OCI-LY1 (cell line): ENCODE results near the gene NDFIP1.

ENCODE experiments used
- H2AFZ ChIP-seq: fragments of 200-600 bp; sonication (generic), shearing (Covaris generic); 2 replicates; pipeline ENCODE4 v1.6.0; 2014; ENCODE audit warnings: antibody characterized with exemption, mild to moderate bottlenecking, low read length
- H3F3A ChIP-seq: fragments of 200-600 bp; sonication (generic), shearing (Covaris generic); 2 replicates; pipeline ENCODE4 v1.6.0; 2014; ENCODE audit warnings: mild to moderate bottlenecking, antibody characterized with exemption, low read length, moderate library complexity; ENCODE audit not compliant: insufficient read depth
- H3K27ac ChIP-seq: fragments of 200-600 bp; sonication (generic); 2 replicates; pipeline ENCODE4 v1.5.1; 2014; ENCODE audit warnings: low read length, mixed run types, mild to moderate bottlenecking, low read depth; ENCODE audit not compliant: poor library complexity, severe bottlenecking
- H3K27me3 ChIP-seq: fragments of 200-600 bp; sonication (generic); 2 replicates; pipeline ENCODE4 v1.6.0; 2014; ENCODE audit warnings: antibody characterized with exemption, mild to moderate bottlenecking, low read length, moderate library complexity; ENCODE audit not compliant: insufficient read depth
- H3K36me3 ChIP-seq: fragments of 200-600 bp; sonication (generic); 2 replicates; pipeline ENCODE4 v1.6.1; 2014; ENCODE audit warnings: mild to moderate bottlenecking, antibody characterized with exemption, low read length, moderate library complexity, mixed read lengths; ENCODE audit not compliant: insufficient read depth
- H3K4me1 ChIP-seq: fragments of 200-600 bp; sonication (generic); 2 replicates; pipeline ENCODE4 v1.5.1; 2014; ENCODE audit warnings: mild to moderate bottlenecking, low read length, moderate library complexity; ENCODE audit not compliant: insufficient read depth, severe bottlenecking
- H3K4me2 ChIP-seq: fragments of 200-600 bp; sonication (generic), shearing (Covaris generic); 2 replicates; pipeline ENCODE4 v1.6.1; 2014; ENCODE audit warnings: low read length
- H3K4me3 ChIP-seq: fragments of 200-600 bp; sonication (generic); 2 replicates; pipeline ENCODE4 v1.5.1; 2014; ENCODE audit warnings: low read length, low read depth, mild to moderate bottlenecking, mixed read lengths; ENCODE audit not compliant: poor library complexity, severe bottlenecking
- H3K79me2 ChIP-seq: fragments of 200-600 bp; shearing (Covaris generic); 2 replicates; pipeline ENCODE4 v1.6.1; 2016; ENCODE audit warnings: mixed run types, low read length, mixed read lengths; ENCODE audit not compliant: insufficient read depth
- H3K9ac ChIP-seq: fragments of 200-600 bp; sonication (generic), shearing (Covaris generic); 2 replicates; pipeline ENCODE4 v1.6.1; 2014; ENCODE audit warnings: mild to moderate bottlenecking, low read length, mixed read lengths
- H3K9me2 ChIP-seq: fragments of 200-600 bp; sonication (generic), shearing (Covaris generic); 2 replicates; pipeline ENCODE4 v1.6.1; 2014; ENCODE audit warnings: low read depth, mild to moderate bottlenecking, low read length, mixed read lengths
- H3K9me3 ChIP-seq: fragments of 200-600 bp; shearing (Covaris generic); 2 replicates; pipeline ENCODE4 v1.6.1; 2014; ENCODE audit warnings: low read length, mixed read lengths
- H4K20me1 ChIP-seq: fragments of 200-600 bp; sonication (generic), shearing (Covaris generic); 2 replicates; pipeline ENCODE4 v1.6.0; 2016; ENCODE audit warnings: mild to moderate bottlenecking, low read length; ENCODE audit not compliant: insufficient read depth
- EZH2 ChIP-seq: fragments of 200-600 bp; sonication (generic), shearing (Covaris generic); IDR thresholded peaks from 2 replicates; pipeline ENCODE4 v1.8.0; 2017; ENCODE audit warnings: borderline replicate concordance, mixed run types, mild to moderate bottlenecking, antibody characterized with exemption, low read length, moderate library complexity, mixed read lengths
- TF ChIP-seq, protein P1 (sequence below): fragments of 200-600 bp; sonication (generic), shearing (Covaris generic); IDR thresholded peaks from 2 replicates; pipeline ENCODE4 v1.5.1; 2017; ENCODE audit warnings: mild to moderate bottlenecking, antibody characterized with exemption, low read length, moderate library complexity, mixed read lengths

Gene NDFIP1

DNA sequence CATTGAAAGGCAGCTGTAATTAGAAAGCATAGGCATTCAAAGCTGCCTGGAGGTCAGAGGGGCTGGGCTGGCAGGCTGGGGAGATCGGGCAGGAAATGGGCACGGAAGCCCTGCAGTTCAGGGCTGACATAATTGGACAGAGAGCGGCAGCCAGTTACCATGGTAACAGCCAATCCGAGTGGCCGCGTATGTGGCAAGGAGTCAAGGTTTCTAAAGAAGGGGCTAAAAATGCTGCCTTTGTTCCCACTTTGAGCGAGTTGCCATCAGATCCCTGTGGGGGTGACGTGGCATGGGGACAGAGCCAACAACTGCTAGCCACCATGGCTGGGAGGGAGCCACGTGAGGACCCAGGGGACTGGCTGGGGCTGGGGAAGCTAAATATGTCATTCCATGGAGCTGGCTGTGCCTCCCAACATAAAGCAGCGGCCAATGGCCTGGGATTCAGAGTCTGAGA lies 44.7 kb upstream of the NDFIP1 start:
- Histone ChIP-seq H3K4me1 (no peaks in the 10 kb centered on the region), H4K20me1 (no peaks in the 10 kb centered on the region), H3K79me2 (no peaks in the 10 kb centered on the region), H3K9ac (no peak overlapping the region), H3K27ac (no peak overlapping the region), H3K27me3 (peaks cover 3% of the 10 kb centered on the region; the same call in 1 of the 2 replicates), H3K9me2 (no peaks in the 10 kb centered on the region), H3K4me2 (no peak overlapping the region), H3K36me3 (no peaks in the 10 kb centered on the region), H3F3A (no peaks in the 10 kb centered on the region), H3K9me3 (no peaks in the 10 kb centered on the region), H3K4me3 (no peak overlapping the region), H2AFZ (no peak overlapping the region)
- no peak for TF ChIP-seq EZH2
- TF ChIP-seq, protein P1, sequence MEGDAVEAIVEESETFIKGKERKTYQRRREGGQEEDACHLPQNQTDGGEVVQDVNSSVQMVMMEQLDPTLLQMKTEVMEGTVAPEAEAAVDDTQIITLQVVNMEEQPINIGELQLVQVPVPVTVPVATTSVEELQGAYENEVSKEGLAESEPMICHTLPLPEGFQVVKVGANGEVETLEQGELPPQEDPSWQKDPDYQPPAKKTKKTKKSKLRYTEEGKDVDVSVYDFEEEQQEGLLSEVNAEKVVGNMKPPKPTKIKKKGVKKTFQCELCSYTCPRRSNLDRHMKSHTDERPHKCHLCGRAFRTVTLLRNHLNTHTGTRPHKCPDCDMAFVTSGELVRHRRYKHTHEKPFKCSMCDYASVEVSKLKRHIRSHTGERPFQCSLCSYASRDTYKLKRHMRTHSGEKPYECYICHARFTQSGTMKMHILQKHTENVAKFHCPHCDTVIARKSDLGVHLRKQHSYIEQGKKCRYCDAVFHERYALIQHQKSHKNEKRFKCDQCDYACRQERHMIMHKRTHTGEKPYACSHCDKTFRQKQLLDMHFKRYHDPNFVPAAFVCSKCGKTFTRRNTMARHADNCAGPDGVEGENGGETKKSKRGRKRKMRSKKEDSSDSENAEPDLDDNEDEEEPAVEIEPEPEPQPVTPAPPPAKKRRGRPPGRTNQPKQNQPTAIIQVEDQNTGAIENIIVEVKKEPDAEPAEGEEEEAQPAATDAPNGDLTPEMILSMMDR: no peak

DNA sequence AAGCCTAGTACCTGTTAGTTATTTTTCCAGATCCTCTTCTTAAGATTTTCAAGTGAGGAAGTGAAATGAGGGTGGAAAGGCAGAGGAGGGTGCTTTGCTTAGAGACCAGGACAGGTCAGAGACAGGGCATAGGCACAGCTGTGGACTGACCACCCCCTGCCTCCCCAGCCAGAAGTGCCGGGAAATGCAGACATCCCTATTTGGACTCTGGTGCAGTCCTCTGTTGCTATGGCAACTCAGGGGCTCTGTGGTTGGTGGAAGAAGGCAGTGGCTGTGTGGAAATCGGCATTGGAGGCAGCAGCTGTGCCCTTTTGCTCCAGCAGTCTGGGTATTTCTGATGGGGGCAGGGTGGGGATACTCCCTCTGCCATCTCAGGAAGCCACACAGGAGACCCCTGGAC lies 43.3 kb upstream of the NDFIP1 start:
- Histone ChIP-seq H3K27ac (no peak overlapping the region), H3K27me3 (peaks cover 3% of the 10 kb centered on the region; the same call in 1 of the 2 replicates), H3K9ac (no peak overlapping the region), H3K36me3 (no peaks in the 10 kb centered on the region), H3K9me3 (no peaks in the 10 kb centered on the region), H2AFZ (no peak overlapping the region), H3K4me3 (no peak overlapping the region), H3K79me2 (no peaks in the 10 kb centered on the region), H3F3A (no peaks in the 10 kb centered on the region), H3K9me2 (no peaks in the 10 kb centered on the region), H3K4me2 (no peak overlapping the region), H4K20me1 (no peaks in the 10 kb centered on the region), H3K4me1 (no peaks in the 10 kb centered on the region)
- TF ChIP-seq, protein P1: no peak
- no peak for TF ChIP-seq EZH2

GRCh38 chr5:142069606-142070399 lies 38.8 kb upstream of the NDFIP1 start:
- H3K36me3 ChIP-seq: no peaks in the 10 kb centered on the region
- H3K27ac ChIP-seq: no peak overlapping the region
- H3K4me2 ChIP-seq: no peak overlapping the region
- no peaks in the 10 kb centered on the region for H3K9me3 ChIP-seq
- no peak overlapping the region for H3K4me3 ChIP-seq
- H4K20me1 ChIP-seq: no peaks in the 10 kb centered on the region
- no peak overlapping the region for H2AFZ ChIP-seq
- no peak overlapping the region for H3K9ac ChIP-seq
- H3K27me3 ChIP-seq: peaks cover 3% of the 10 kb centered on the region; the same call in 1 of the 2 replicates
- no peaks in the 10 kb centered on the region for H3K9me2 ChIP-seq
- H3K79me2 ChIP-seq: no peaks in the 10 kb centered on the region
- H3F3A ChIP-seq: no peaks in the 10 kb centered on the region
- no peaks in the 10 kb centered on the region for H3K4me1 ChIP-seq
- TF ChIP-seq, protein P1: no peak
- TF ChIP-seq EZH2: no peak
